GM12891 (cell line): ENCODE results near the gene BDH1.
"Not testable (repeated sequence)": the region's sequence is repeated elsewhere in the genome, so short reads cannot be mapped to it uniquely, and the experiment has no call there.

Source experiments
- DNase-seq: peaks from one replicate; pipeline ENCODE4 v3.0.0; 2011; ENCODE audit warnings: low spot score; ENCODE audit not compliant: insufficient read length
- FAIRE-seq: peaks from 2 replicates; lab custom pipeline; 2011; peaks lifted over from hg19 to GRCh38; lab: Jason Lieb, UNC
- PAX5 ChIP-seq: IDR thresholded peaks from 2 replicates; pipeline ENCODE4 v1.6.1; 2011; ENCODE audit warnings: low read length, moderate library complexity, mild to moderate bottlenecking; ENCODE audit not compliant: insufficient read depth, severe bottlenecking
- POLR2A ChIP-seq: IDR thresholded peaks from 2 replicates; pipeline ENCODE4 v1.6.1; 2011; ENCODE audit warnings: low read depth, low read length, control low read depth
- POLR2AphosphoS5 ChIP-seq: IDR thresholded peaks from 2 replicates; pipeline ENCODE4 v1.6.1; 2011; ENCODE audit warnings: low read depth, low read length, control low read depth
- POU2F2 ChIP-seq: IDR thresholded peaks from 2 replicates; pipeline ENCODE4 v1.6.1; 2011; ENCODE audit warnings: low read depth, mild to moderate bottlenecking, control low read depth, low read length, moderate library complexity
- SPI1 ChIP-seq: IDR thresholded peaks from 2 replicates; pipeline ENCODE4 v1.6.1; 2011; ENCODE audit warnings: low read depth, low read length, control low read depth
- TAF1 ChIP-seq: IDR thresholded peaks from 2 replicates; pipeline ENCODE4 v1.6.1; 2011; ENCODE audit warnings: low read depth, low read length, control low read depth

Gene BDH1

GRCh38 chr3:197522881-197523441 is 32.8 kb downstream of the BDH1 start:
- no peak for DNase-seq
- TF ChIP-seq POLR2AphosphoS5: no peak
- TF ChIP-seq TAF1: no peak
- FAIRE-seq: no peak

- no peak for DNase-seq
- no peak for FAIRE-seq
- TF ChIP-seq PAX5 (no peak), TAF1 (no peak), POU2F2 (no peak)
These were observed 33.5 kb downstream of the BDH1 start for GRCh38 chr3:197522183-197522715.

DNA sequence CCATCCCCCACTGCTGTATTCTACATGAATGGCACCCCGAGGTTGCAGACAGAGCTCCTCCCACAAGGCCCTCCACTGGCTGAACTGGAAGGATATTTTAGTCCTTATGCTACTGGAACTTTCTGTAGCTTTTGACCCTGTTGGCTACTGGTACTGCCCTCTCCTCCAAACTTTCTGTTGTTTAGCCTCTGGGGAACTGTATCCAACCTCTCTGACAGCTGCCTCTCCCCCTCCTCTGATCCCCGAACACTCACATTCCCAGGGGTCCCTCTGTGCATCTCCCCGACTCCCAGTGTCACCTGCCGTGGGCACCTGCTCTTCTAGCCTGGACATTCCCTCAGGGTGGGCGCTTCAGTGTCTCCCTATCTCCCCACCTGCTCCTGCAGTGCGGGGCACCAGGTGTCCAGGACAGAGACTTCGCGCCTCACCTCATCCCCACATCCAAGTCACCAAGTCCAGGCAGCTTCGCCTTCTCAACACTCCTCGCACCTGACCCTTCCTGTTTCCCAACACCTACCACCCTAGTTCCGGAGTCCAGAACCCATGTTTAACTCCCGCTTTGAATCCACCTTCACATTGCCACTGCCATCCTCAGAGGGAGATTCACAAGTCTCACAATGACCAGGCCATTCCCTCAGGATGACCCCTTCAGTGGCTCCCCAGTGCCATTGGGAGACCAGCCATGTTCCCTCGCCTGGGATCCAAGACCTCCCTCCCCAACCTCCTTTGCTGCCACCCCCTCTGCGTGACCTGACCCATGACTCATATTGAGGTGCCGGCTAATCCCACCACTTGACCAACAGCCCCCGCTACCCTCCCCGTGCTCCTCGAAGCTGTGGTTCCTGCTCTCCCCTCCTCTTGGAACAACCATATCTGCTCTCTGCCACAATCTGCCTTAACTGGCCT is 34.2 kb downstream of the BDH1 start:
- DNase-seq: no peak
- TF ChIP-seq POLR2A: no peak
- TF ChIP-seq SPI1: no peak
- no peak for TF ChIP-seq POLR2AphosphoS5
- TF ChIP-seq PAX5: no peak
- TF ChIP-seq POU2F2: no peak
- no peak for TF ChIP-seq TAF1
- FAIRE-seq: no peak

DNA sequence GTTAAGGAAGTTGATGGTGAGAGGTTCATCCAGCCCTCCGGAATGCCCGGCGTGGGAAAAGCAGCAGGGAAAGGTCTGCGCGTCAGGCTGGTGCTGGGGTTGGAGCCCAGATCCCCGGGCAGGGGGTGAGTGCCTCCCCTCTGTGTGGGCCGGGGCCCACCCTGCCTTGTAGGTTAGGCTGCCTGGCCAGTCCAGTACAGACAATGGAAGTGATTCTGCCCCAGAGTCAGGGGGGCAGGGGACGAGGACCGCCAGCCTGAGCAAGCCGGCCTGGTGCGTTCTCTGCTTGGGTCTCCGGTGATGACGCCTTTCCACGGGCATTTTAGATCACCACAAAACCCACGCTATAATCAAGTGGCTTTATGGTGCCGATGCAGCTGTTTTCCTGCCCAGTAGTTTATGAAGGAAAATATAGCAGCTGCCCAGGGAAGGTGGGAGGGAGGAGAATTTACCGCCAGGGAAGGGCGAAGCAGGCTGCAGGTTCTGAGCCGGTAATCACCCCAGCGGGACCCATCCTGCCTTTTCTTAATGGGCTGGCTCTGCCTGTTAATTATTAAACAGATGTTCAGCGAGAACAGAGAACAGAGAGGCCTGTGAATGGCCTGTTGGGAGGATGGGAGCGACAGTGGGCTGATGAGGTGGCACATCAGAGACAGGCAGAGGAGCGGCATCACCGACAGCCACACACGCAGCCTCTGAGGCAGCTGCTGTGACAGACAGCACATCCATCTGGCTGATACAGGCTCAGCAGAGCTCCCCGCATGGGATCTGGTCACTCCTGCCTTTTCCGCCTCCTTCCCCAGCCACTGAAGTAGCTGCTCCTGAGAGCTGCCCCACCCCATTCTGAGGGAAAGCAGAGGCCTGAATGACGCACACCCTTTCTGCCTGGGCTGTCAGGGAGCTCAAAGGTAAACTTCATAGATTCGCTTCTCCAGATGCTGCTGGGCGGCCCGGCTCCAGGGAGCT is 35.2 kb downstream of the BDH1 start:
- no peak for FAIRE-seq
- TF ChIP-seq PAX5 (no peak), POU2F2 (no peak), POLR2AphosphoS5 (no peak), POLR2A (no peak), SPI1 (no peak), TAF1 (no peak)
- no peak for DNase-seq

DNA sequence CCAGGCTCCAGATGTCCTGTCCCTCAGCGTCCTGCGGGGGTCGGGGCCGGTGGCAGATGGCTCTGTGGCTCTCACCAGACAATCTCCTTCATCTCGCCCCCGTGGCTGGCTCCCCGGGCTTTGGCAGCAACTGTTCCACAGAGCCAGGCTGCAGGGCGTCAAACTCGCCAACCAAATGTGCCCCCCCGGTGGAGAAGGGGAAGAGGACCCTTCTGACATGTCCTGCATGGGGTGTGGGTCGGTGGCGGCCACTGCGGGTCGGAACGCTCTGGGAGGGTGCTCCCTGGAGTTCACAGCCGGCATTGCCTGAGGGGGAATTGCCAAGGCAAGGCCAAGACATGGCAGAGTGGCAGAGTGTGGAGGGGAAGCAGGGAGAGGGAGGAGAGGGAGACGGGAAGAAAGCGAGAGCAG is 36.0 kb downstream of the BDH1 start:
- no peak for TF ChIP-seq POLR2A
- no peak for TF ChIP-seq POU2F2
- no peak for TF ChIP-seq PAX5
- TF ChIP-seq POLR2AphosphoS5: no peak
- no peak for TF ChIP-seq TAF1
- no peak for TF ChIP-seq SPI1
- no peak for FAIRE-seq
- DNase-seq: no peak

GRCh38 chr3:197518881-197519421 is 36.8 kb downstream of the BDH1 start:
- TF ChIP-seq POLR2A: no peak
- no peak for TF ChIP-seq POU2F2
- no peak for TF ChIP-seq POLR2AphosphoS5
- TF ChIP-seq PAX5: no peak
- no peak for TF ChIP-seq TAF1
- no peak for TF ChIP-seq SPI1
- no peak for FAIRE-seq
- DNase-seq: no peak

DNA sequence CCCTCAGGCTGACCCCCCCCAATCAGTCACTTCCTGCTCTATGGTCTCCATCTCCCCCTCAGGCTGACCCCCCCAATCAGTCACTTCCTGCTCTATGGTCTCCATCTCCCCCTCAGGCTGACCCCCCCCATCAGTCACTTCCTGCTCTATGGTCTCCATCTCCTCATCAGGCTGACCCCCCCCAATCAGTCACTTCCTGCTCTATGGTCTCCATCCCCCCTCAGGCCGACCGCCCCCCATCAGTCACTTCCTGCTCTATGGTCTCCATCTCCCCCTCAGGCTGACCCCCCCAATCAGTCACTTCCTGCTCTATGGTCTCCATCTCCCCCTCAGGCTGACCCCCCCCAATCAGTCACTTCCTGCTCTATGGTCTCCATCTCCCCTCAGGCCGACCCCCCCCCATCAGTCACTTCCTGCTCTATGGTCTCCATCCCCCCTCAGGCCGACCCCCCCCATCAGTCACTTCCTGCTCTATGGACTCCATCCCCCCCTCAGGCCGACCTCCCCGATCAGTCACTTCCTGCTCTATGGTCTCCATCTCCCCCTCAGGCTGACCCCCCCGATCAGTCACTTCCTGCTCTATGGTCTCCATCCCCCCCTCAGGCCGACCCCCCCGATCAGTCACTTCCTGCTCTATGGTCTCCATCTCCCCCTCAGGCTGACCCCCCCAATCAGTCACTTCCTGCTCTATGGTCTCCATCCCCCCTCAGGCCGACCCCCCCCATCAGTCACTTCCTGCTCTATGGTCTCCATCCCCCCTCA is 37.7 kb downstream of the BDH1 start:
- not testable (repeated sequence) for DNase-seq

GRCh38 chr3:197516890-197517606 is 38.7 kb downstream of the BDH1 start:
- peak; percentile 75 for FAIRE-seq
- not testable (repeated sequence) for DNase-seq

More for the DNA sequence above, 37.7 kb downstream of the BDH1 start:
- not testable (repeated sequence) for FAIRE-seq

- TF ChIP-seq POLR2AphosphoS5: no peak
- TF ChIP-seq POLR2A: no peak
- TF ChIP-seq PAX5: no peak
- TF ChIP-seq TAF1: no peak
- TF ChIP-seq POU2F2: no peak
- no peak for TF ChIP-seq SPI1
- FAIRE-seq (no peak), DNase-seq (no peak)
These were observed 39.3 kb downstream of the BDH1 start for GRCh38 chr3:197516517-197516889.
